OCI-LY3 (cell line): ENCODE measurements around the gene COQ8A.

Experiments used
- H2AFZ ChIP-seq: fragments of 200-600, 300-600 bp; shearing (Covaris generic); 2 replicates; pipeline ENCODE4 v1.6.0; 2014; ENCODE audit warnings: antibody characterized with exemption, low read depth, low read length
- H3K27ac ChIP-seq: fragments of 200-600, 300-600 bp; sonication (generic); 2 replicates; pipeline ENCODE4 v1.5.1; 2014; ENCODE audit warnings: mild to moderate bottlenecking, low read length, moderate library complexity, mixed read lengths
- H3K27me3 ChIP-seq: fragments of 200-600, 300-600 bp; sonication (generic); 2 replicates; pipeline ENCODE4 v1.6.1; 2014; ENCODE audit warnings: low read depth, low read length, mixed read lengths
- H3K36me3 ChIP-seq: fragments of 200-600, 300-600 bp; sonication (generic); replicated peaks from 2 replicates; pipeline ENCODE3; 2014; ENCODE audit warnings: low read depth, low read length, mixed read lengths
- H3K4me1 ChIP-seq: fragments of 300-600, 200-600 bp; sonication (generic); 2 replicates; pipeline ENCODE4 v1.6.1; 2014; ENCODE audit warnings: low read length, mixed read lengths
- H3K4me2 ChIP-seq: fragments of 200-600, 300-600 bp; sonication (generic); 2 replicates; pipeline ENCODE4 v1.6.1; 2014; ENCODE audit warnings: low read length, mixed read lengths
- H3K4me3 ChIP-seq: fragments of 300-600, 200-600 bp; sonication (generic); 2 replicates; pipeline ENCODE4 v1.5.1; 2014; ENCODE audit warnings: antibody characterized with exemption, mild to moderate bottlenecking, low read length, moderate library complexity
- H3K79me2 ChIP-seq: fragments of 300-600, 200-600 bp; shearing (Covaris generic); 2 replicates; pipeline ENCODE4 v1.6.1; 2014; ENCODE audit warnings: mild to moderate bottlenecking, low read length, mixed read lengths
- H3K9ac ChIP-seq: fragments of 300-600, 200-600 bp; shearing (Covaris generic); 2 replicates; pipeline ENCODE4 v1.6.0; 2014; ENCODE audit warnings: mild to moderate bottlenecking, low read length, moderate library complexity
- H3K9me3 ChIP-seq: fragments of 200-600, 300-600 bp; shearing (Covaris generic); 2 replicates; pipeline ENCODE4 v1.6.1; 2014; ENCODE audit warnings: low read length, mixed read lengths; ENCODE audit not compliant: insufficient read depth
- H4K20me1 ChIP-seq: fragments of 200-600, 300-600 bp; sonication (generic); 2 replicates; pipeline ENCODE4 v1.6.1; 2016; ENCODE audit warnings: low read length, mixed read lengths; ENCODE audit not compliant: insufficient read depth
- CTCF ChIP-seq: fragments of 200-600, 300-600 bp; sonication (generic); IDR thresholded peaks from 2 replicates; pipeline ENCODE4 v1.5.1; 2014; ENCODE audit warnings: antibody characterized with exemption, low read length, low read depth
- EZH2phosphoT487 ChIP-seq: fragments of 200-600 bp; shearing (Covaris generic); IDR thresholded peaks from 2 replicates; pipeline ENCODE4 v1.6.1; 2018; ENCODE audit warnings: antibody characterized with exemption, mixed run types, low read depth

Gene COQ8A

GRCh38 chr1:227037121-227037520 is 97.0 kb downstream of the COQ8A start:
- no peak overlapping the region for H2AFZ ChIP-seq
- H3K36me3 ChIP-seq, result no peaks in the 10 kb centered on the region
- no peak overlapping the region for H3K4me2 ChIP-seq
- no peak for TF ChIP-seq EZH2phosphoT487
- no peak for TF ChIP-seq CTCF
- H3K27me3 ChIP-seq, result no peaks in the 10 kb centered on the region
- no peaks in the 10 kb centered on the region for H4K20me1 ChIP-seq
- H3K9me3 ChIP-seq, result no peaks in the 10 kb centered on the region
- no peak overlapping the region for H3K9ac ChIP-seq
- no peak overlapping the region for H3K4me3 ChIP-seq
- H3K79me2 ChIP-seq, result no peaks in the 10 kb centered on the region
- H3K27ac ChIP-seq, result no peak overlapping the region
- H3K4me1 ChIP-seq, result no peaks in the 10 kb centered on the region
